Left renal cortex interstitium (tissue), 4 donors: ENCODE measurements around the gene JAZF1. TPM values are rescaled to one million over a fixed set of nuclear protein-coding genes. Genes with fewer than 3 reads are reported as not detected.

Source experiments
- DNase-seq, 4 donors: peaks; one replicate each; pipeline ENCODE4 v3.0.0-alpha.2; 2013; ENCODE audit warnings: low read depth in 4 of 4, low spot score in 2 of 4, missing footprints in 1 of 4
- polyA plus RNA-seq, 4 donors: library from polyadenylated mRNA; unstranded; fragments of 120-200 nt; gene quantifications; one replicate each; pipeline ENCODE4 v1.2.1, GENCODE V29; 2013; ENCODE audit not compliant: insufficient read length in 4 of 4

Gene JAZF1
- polyA plus RNA-seq, 4 donors = 10.9 to 15.5 (median 13.3) TPM

- DNase-seq = no peak
Measured at GRCh38 chr7:28168393-28169158, 12.0 kb downstream of the JAZF1 start.

DNA sequence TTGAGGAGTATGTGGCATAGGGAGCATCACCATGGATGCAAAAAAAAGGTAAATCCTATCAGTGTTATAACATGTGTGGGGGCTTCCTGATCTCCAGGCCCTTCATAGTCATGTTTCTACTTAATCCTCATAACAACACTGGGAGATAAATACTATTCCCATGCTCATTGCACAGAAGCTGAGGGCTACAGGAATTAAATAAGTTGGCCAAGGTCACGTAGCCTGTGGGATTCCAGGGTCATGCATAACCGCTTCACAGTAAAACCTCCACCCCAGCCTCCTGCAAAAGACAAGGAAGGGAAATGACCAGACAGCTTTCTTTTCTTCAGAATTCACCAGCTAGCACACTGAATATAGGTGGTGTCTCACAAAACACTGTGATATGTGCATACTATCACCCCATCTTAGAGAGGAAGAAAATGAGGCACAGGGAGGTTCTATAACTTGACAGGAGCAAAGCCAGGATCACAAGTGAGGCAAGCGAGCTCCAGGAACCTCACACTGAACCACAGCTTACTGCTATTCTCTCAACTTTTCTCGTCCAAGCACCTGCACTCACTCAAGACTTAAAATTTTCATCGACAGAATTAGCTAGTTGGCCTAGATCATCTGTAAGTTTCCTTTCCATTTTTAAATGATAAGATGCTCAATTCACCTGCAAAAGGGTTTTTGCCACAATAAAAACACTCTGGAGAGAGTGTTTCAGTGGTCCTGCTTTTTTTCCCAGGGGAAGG is 13.4 kb downstream of the JAZF1 start:
- DNase-seq = no peak

GRCh38 chr7:28165961-28166955 is 14.3 kb downstream of the JAZF1 start:
- no peak for DNase-seq

- no peak for DNase-seq
Measured at GRCh38 chr7:28165261-28165660, 15.3 kb downstream of the JAZF1 start.

DNA sequence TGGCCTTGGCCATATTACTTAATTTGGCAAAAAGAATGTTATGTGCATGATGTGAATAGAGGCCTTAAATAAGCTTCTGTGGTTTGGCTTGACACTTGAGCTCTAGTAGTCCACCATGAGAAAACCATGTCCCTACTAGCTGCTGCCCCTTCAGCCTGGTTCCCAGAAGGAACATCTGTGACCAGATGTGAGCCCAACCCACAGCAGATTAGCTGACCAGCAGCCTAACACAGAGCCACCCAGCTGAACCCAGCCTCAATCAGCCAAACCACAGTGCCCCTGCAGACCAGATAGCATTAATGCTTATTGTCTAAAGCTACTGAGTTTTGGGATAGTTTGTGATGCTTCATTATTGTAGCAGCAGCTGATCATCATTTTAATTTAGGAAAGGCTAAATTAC is 16.6 kb downstream of the JAZF1 start:
- no peak for DNase-seq

GRCh38 chr7:28161331-28161730 is 19.3 kb downstream of the JAZF1 start:
- no peak for DNase-seq

DNA sequence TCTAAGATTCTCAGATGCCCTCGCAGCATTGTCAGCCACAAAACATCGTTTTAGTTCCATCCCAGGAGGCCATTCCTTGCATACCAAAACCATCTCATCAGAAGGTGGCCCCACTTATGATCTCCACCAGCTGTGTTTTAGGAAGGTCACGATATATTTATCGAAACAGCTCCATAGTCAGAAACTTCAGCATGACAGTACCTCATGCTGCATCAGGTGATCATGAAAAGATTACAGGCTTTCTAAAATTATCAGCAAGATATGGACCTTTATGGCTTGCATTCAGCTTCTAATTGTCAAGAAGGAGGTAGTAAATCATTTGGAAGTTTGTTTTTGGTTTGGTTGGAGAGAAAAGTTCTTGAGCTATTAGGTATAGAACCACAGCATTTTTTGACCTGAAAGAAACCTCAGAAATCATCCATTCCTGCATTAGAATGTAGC is 20.0 kb downstream of the JAZF1 start:
- DNase-seq = no peak

DNA sequence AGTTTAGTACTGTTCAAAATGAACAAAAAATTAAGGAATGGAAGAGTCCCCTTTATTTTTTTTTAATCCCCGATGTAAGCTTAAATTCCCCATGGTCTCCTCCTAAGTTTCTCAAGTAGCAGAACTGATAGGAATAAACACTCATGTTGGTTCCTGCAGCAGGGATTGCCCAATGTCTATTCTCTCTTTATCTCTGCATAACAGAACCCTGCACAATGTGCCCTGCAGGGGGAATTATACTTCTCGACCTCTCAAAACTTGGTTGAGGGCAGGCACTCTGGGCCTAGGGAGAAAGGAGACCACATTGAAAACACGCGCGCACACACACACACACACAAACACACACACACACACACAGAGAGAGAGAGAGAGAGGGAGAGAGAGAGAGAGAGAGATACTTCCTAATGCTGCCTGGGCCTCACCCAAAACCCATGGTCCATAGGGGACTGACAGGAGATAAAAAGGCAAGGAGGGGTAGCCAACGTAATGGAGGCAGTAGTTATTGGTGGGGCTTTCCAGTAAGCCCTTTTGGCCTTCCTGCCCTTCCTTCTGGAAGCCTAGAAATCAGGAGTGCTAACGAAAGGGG is 22.7 kb downstream of the JAZF1 start:
- DNase-seq = no peak

DNA sequence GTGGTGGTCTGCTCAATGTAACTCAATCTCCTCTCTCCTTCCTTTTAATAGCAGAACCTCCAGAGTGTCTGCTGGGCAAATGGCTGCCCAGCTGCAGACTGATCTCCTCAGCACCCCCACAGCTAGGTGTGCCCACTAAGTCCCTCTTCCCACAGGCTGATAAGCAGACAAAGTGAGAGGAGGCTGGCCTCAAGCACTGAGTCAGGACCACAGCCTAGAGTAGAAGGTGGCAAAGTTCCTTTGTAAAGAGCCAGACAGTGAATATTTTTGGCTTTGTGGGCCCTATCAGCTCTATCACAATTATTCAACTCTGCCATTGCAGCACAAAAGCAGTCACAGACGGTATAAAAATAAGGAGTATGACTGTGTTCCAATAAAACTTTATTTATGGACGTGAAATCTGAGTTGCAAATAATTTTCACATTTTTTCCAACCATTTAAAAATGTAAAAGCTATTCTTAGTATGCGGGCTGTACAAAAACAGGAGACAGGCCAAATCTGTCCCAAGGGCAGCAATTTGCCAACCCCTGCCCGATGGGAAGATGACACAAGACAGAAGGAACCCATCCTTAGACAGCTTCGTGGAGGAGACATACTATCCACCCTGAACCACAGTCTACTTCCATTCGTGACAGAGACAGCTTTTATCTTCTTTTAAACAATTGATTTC is 23.4 kb downstream of the JAZF1 start:
- no peak for DNase-seq

- no peak for DNase-seq
Measured at GRCh38 chr7:28156401-28156800, 24.2 kb downstream of the JAZF1 start.

GRCh38 chr7:28155964-28156363 is 24.6 kb downstream of the JAZF1 start:
- no peak for DNase-seq

DNA sequence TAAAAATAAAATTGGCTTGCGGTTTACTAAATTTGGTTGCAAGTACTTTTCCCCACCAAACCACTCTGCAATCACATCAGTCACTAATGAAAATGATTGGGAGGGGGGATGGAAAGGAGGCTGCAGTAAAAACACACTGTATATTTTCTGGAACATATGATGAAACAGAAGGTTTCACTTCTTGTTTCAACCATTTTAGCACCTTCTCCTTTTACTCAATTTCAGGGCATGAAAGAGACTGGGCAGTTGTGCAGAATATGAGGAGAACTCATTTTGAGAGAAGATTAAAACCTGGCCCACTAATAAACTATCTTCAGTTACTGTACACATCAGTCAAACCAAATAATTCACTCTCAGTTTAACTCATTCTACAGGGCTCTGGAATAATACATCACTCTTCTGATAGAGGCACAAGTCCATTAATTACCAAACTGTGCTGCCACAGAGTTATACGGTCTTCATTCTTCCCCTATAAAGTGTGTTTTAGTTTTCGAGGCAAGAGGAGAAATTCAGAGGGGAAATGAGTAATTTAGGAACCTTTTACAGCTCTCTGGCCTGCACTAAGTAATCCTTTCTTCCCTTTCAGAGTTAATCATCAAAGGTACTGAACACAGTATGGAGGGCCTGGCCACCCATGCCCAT is 25.5 kb downstream of the JAZF1 start:
- DNase-seq = no peak

DNA sequence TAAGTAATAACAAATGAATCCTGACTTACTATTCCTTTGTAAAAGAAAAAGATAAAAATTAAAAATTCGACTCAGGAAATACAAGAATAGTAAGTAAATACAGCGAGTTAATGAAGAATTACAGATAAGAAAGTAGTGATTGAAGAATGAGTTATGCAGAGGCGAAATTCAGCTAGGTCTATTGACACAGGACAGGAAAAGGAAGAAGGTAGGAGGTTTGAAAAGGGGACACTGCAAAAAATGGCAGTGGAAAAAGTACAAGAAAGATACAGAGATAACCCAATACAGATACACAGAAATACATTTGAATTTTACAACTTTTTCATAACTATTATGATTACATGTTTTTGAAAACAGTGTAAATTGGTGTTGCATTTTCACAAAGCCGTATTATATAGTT is 28.0 kb downstream of the JAZF1 start:
- DNase-seq = no peak

- no peak for DNase-seq
Measured at GRCh38 chr7:28151965-28152364, 28.6 kb downstream of the JAZF1 start.

DNA sequence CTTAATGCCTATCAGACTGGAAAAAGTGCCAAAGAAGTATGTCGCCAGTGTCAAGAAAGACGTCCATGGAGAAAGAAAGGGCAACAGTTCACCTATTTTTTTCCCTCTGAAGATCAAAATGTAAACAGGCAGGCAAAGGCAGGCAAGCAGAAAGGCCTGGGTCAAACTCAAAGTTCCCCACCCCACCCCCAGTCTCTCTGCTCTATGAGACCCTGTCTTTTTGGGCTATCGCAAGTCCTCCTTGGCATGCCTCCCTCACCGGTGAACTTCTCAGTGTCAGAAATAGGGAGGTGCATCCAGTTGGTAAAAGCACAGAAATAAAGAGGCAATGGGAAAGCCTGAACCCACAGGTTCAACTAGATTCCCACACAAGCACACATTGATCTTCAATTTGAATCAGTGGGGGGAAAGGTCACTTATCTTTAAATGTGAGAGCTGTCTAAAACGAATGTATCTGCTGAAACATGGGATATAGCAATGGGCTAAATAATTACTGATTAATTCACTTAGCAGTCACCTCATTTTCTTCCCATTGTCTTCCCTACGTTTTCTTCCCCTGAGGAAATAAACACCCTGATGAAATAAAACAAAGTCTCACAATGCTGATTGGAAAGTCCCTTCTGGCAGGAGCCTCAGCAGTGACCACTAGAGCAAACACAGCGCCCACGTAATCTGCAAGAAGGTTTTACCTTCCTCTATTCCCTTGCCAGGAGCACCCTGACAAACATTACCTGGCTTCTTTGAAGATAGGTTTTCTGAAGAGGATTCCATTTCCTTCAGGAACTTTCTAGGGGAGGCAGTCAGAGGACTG is 31.1 kb downstream of the JAZF1 start:
- DNase-seq = no peak

DNA sequence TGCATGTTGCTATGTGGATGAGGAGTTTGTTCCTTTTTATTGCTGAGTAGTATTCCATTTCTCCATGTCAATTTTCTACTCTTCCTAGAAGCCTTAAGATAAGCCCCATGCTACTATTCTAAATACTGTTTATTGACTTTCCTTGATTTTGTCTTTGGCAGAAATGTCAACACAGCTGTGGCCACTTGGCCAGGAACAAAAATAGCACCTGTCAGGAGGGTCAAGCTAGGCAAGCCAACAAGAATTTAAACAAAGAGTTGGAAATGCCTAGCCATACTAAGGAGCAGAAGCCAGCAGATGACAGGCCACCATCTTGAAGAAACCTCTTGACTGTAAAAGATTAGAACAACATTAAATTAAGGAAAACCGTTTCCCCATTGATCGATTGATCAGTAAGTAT is 34.7 kb downstream of the JAZF1 start:
- DNase-seq = no peak

GRCh38 chr7:28145090-28145626 is 35.4 kb downstream of the JAZF1 start:
- DNase-seq = no peak

DNA sequence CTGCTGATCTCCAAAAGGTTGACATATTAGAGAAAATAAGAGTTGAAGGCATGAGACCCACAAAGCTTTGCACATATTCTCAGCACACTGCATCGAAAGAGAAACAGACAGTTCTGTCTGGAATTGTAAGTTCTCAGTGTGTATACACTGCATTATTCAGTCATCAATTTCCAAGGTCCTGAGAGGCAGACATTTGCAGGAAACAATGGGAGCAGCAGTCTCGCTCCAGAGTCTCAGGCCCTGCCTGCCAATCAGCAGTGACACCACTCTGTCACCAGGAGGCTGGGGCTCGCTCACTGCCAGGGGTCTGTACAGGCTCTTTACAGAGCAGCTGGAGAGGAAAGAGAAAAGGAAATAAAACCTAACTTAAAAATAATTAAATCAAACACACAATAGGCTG is 36.3 kb downstream of the JAZF1 start:
- DNase-seq = no peak
